MM.1S (cell line): Measurements from ENCODE around the gene BOC.

Experiments used
- CTCF ChIP-seq: fragments of 300-600 bp; sonication (generic); IDR thresholded peaks from 2 replicates; pipeline ENCODE4 v1.5.1; 2016; ENCODE audit warnings: antibody characterized with exemption, low read length, mixed read lengths
- EZH2 ChIP-seq: fragments of 300-600 bp; sonication (generic); optimal IDR thresholded peaks from 2 replicates; pipeline ENCODE3; 2017; ENCODE audit warnings: low read depth, mild to moderate bottlenecking, antibody characterized with exemption, low read length, mixed read lengths
- EZH2phosphoT487 ChIP-seq: fragments of 300-600 bp; sonication (generic); IDR thresholded peaks from 2 replicates; pipeline ENCODE4 v1.6.1; 2018; ENCODE audit warnings: antibody characterized with exemption, low read length

DNA sequence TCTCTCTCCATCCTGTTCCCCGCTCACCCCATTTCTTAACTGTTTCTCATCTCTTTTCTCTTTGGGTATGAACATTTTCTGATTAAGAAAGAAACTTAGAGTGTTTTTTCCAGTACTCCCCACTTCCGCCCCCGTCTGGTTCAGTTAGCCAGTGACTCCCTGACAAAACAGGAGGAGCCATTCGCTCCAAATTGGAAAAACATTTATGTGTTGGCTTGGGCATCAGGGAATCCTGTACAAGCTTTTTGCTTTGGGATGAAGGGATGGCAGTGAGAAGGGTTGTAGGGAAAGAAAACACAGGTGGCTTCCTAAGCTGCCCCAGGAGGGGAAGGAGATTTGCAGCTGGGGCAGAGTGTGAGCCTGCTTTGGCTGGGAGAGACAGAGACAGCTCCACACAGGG is 47.0 kb downstream of the BOC start:
- no peak for TF ChIP-seq CTCF
- no peak for TF ChIP-seq EZH2
- no peak for TF ChIP-seq EZH2phosphoT487
